Endodermal cell (in vitro differentiated cells): ENCODE measurements around the gene USF2. TPM values are rescaled to one million over a fixed set of nuclear protein-coding genes. Genes with fewer than 3 reads are reported as not detected.

ENCODE experiments used
- DNase-seq: peaks from one replicate; pipeline ENCODE4 v3.0.0-alpha.2; 2017
- H3K27ac ChIP-seq: 2 replicates; pipeline ENCODE4 v1.5.1; 2013; ENCODE audit warnings: mild to moderate bottlenecking, low read depth, low read length, moderate library complexity
- H3K27me3 ChIP-seq: 2 replicates; pipeline ENCODE4 v1.6.1; 2013; ENCODE audit warnings: mild to moderate bottlenecking, low read length, moderate library complexity; ENCODE audit not compliant: insufficient read depth, control insufficient read depth, poor library complexity, severe bottlenecking
- H3K36me3 ChIP-seq: 2 replicates; pipeline ENCODE4 v1.7.0; 2013; ENCODE audit warnings: mild to moderate bottlenecking, low read length, moderate library complexity; ENCODE audit not compliant: control insufficient read depth, insufficient read depth
- H3K4me1 ChIP-seq: one replicate; pipeline ENCODE4 v1.7.0; 2013; ENCODE audit warnings: low read length; ENCODE audit not compliant: control insufficient read depth, insufficient read depth
- H3K4me3 ChIP-seq: 2 replicates; pipeline ENCODE4 v1.5.1; 2013; ENCODE audit warnings: mild to moderate bottlenecking, low read length, moderate library complexity
- H3K9ac ChIP-seq: 2 replicates; pipeline ENCODE4 v1.6.1; 2013; ENCODE audit warnings: mild to moderate bottlenecking, low read length, moderate library complexity; ENCODE audit not compliant: poor library complexity, severe bottlenecking; ENCODE audit errors: extremely low read depth
- H3K9me3 ChIP-seq: 2 replicates; pipeline ENCODE4 v1.6.1; 2013; ENCODE audit warnings: mild to moderate bottlenecking, low read length, moderate library complexity; ENCODE audit not compliant: control insufficient read depth
- H3K27ac Mint-ChIP-seq: 2 replicates; pipeline ENCODE4 v1.8.0; 2020; ENCODE audit warnings: mixed read lengths
- H3K27me3 Mint-ChIP-seq: 2 replicates; pipeline ENCODE4 v1.8.0; 2021; ENCODE audit warnings: mild to moderate bottlenecking, mixed read lengths; ENCODE audit not compliant: insufficient read depth
- H3K36me3 Mint-ChIP-seq: 2 replicates; pipeline ENCODE4 v1.8.0; 2020; ENCODE audit warnings: low read depth, mixed read lengths
- H3K4me1 Mint-ChIP-seq: 2 replicates; pipeline ENCODE4 v1.8.0; 2020; ENCODE audit warnings: mixed read lengths
- H3K4me3 Mint-ChIP-seq: 2 replicates; pipeline ENCODE4 v1.8.0; 2020; ENCODE audit warnings: mild to moderate bottlenecking, moderate library complexity, mixed read lengths
- H3K9me3 Mint-ChIP-seq: 2 replicates; pipeline ENCODE4 v1.8.0; 2020; ENCODE audit warnings: mild to moderate bottlenecking, mixed read lengths
- CTCF ChIP-seq: fragments of 200-600 bp; sonication (generic); conservative IDR thresholded peaks from 2 replicates; pipeline ENCODE4 v1.5.0; 2021; ENCODE audit warnings: antibody characterized with exemption, mild to moderate bottlenecking
- WGBS, 2 experiments: methylation state at CpG; one replicate each; pipeline versions ENCODE4 v1.1.5 to v1.1.7; 2013; ENCODE audit warnings: missing lambda C conversion rate in 2 of 2, mixed read lengths in 1 of 2; ENCODE audit not compliant: insufficient coverage in 1 of 2, insufficient read length in 1 of 2; 5-methylcytosine and 5-hydroxymethylcytosine counted together
- total RNA-seq, 2 donors: library from RNA; stranded (reverse); fragmentation: NEBNext Ultra II Directional in 1 of 2; extraction: Animal tissue kit (Norgen Biotek cat#: 25700) in 1 of 2; gene quantifications; 2 replicates in 1 of 2; 3 replicates in 1 of 2; pipeline ENCODE4 v1.2.1, GENCODE V29; 2021

Gene USF2
- total RNA-seq, 2 donors from 2014 or later, result 111 to 121 TPM

GRCh38 chr19:35279374-35279773, 10.6 kb downstream of the USF2 start:
- Histone ChIP-seq H3K4me3 (no peak overlapping the region), H3K36me3 (peaks cover 22% of the 10 kb centered on the region), H3K27me3 (no peaks in the 10 kb centered on the region), H3K27ac (no peak overlapping the region), H3K9me3 (no peaks in the 10 kb centered on the region), H3K9ac (no peak overlapping the region), H3K4me1 (no peaks in the 10 kb centered on the region)
- Mint-ChIP-seq H3K4me3 (no peak overlapping the region), H3K27me3 (peaks cover 15% of the 10 kb centered on the region), H3K27ac (no peak overlapping the region), H3K9me3 (no peaks in the 10 kb centered on the region), H3K4me1 (no peaks in the 10 kb centered on the region), H3K36me3 (peaks cover 28% of the 10 kb centered on the region)
- no peak for DNase-seq
- no peak for TF ChIP-seq CTCF
- WGBS, 2 experiments, result 77 to 88% methylated on average over 8 to 11 of the region's 11 CpGs

GRCh38 chr19:35279985-35280821, 11.4 kb downstream of the USF2 start:
- Mint-ChIP-seq H3K36me3 (peaks cover 21% of the 10 kb centered on the region), H3K27me3 (peaks cover 15% of the 10 kb centered on the region), H3K9me3 (no peaks in the 10 kb centered on the region), H3K4me1 (peaks cover 5% of the 10 kb centered on the region), H3K4me3 (no peak overlapping the region), H3K27ac (peak overlapping the region; percentile 27)
- DNase-seq, result no peak
- Histone ChIP-seq H3K27ac (peak overlapping the region; percentile 57), H3K4me1 (no peaks in the 10 kb centered on the region), H3K9ac (no peak overlapping the region), H3K27me3 (no peaks in the 10 kb centered on the region), H3K4me3 (no peak overlapping the region), H3K9me3 (no peaks in the 10 kb centered on the region), H3K36me3 (peaks cover 16% of the 10 kb centered on the region)
- 89 to 93% methylated on average over 5 to 12 of the region's 12 CpGs for WGBS, 2 experiments
- TF ChIP-seq CTCF, result no peak

- Histone ChIP-seq H3K9ac (no peak overlapping the region), H3K4me1 (no peaks in the 10 kb centered on the region), H3K27me3 (no peaks in the 10 kb centered on the region), H3K27ac (no peak overlapping the region), H3K9me3 (no peaks in the 10 kb centered on the region), H3K36me3 (peaks cover 10% of the 10 kb centered on the region), H3K4me3 (no peak overlapping the region)
- Mint-ChIP-seq H3K9me3 (no peaks in the 10 kb centered on the region), H3K36me3 (peaks cover 13% of the 10 kb centered on the region), H3K27me3 (peaks cover 15% of the 10 kb centered on the region), H3K4me1 (peaks cover 7% of the 10 kb centered on the region), H3K4me3 (no peak overlapping the region), H3K27ac (peak overlapping the region; percentile 31)
- WGBS, 2 experiments, result 93% methylated on average over 3 of the region's 4 CpGs; no CpG with 5 or more reads in 1 of the 2 experiments
- no peak for DNase-seq
- no peak for TF ChIP-seq CTCF
Observed at GRCh38 chr19:35281303-35281702, 12.5 kb downstream of the USF2 start.
